HEK293 (cell line): ENCODE results near the gene R3HDM2.

Experiments used
- SP2 ChIP-seq: fragments of 450-650 bp; formaldehyde crosslinking; IDR thresholded peaks from 2 replicates; pipeline ENCODE4 v1.5.1; 2016; ENCODE audit warnings: missing biosample characterization, missing genetic modification characterization
- ZNF561 ChIP-seq: fragments of 450-650 bp; IDR thresholded peaks from 2 replicates; pipeline ENCODE4 v1.5.1; 2018; ENCODE audit warnings: missing biosample characterization, missing genetic modification characterization, borderline replicate concordance
- TF ChIP-seq, protein P1 (sequence below): fragments of 450-650 bp; formaldehyde crosslinking; IDR thresholded peaks from 2 replicates; pipeline ENCODE4 v1.5.1; 2016; ENCODE audit warnings: missing biosample characterization, missing genetic modification characterization

DNA sequence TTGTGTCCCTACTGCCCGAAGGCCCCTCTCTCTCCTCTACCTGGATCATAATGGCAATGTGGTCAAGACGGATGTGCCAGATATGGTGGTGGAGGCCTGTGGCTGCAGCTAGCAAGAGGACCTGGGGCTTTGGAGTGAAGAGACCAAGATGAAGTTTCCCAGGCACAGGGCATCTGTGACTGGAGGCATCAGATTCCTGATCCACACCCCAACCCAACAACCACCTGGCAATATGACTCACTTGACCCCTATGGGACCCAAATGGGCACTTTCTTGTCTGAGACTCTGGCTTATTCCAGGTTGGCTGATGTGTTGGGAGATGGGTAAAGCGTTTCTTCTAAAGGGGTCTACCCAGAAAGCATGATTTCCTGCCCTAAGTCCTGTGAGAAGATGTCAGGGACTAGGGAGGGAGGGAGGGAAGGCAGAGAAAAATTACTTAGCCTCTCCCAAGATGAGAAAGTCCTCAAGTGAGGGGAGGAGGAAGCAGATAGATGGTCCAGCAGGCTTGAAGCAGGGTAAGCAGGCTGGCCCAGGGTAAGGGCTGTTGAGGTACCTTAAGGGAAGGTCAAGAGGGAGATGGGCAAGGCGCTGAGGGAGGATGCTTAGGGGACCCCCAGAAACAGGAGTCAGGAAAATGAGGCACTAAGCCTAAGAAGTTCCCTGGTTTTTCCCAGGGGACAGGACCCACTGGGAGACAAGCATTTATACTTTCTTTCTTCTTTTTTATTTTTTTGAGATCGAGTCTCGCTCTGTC, 26.1 kb upstream of the R3HDM2 start:
- TF ChIP-seq SP2 (tag by site-specific recombination) (no peak), ZNF561 (tag by site-specific recombination) (no peak)
- TF ChIP-seq, protein P1, sequence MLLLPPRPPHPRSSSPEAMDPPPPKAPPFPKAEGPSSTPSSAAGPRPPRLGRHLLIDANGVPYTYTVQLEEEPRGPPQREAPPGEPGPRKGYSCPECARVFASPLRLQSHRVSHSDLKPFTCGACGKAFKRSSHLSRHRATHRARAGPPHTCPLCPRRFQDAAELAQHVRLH (tag by site-specific recombination) = no peak
